Activated naive CD8-positive, alpha-beta T cell (primary cell): ENCODE measurements around the gene ZNF185.
"Not testable (repeated sequence)": the region's sequence is repeated elsewhere in the genome, so short reads cannot be mapped to it uniquely, and the experiment has no call there.

ENCODE experiments used
- H3K27ac Mint-ChIP-seq: one replicate; pipeline ENCODE4 v1.8.0; 2021; ENCODE audit warnings: mixed read lengths
- H3K27me3 Mint-ChIP-seq: one replicate; pipeline ENCODE4 v1.8.0; 2021; ENCODE audit warnings: mixed read lengths
- H3K36me3 Mint-ChIP-seq: one replicate; pipeline ENCODE4 v1.8.0; 2021; ENCODE audit warnings: mixed read lengths
- H3K4me1 Mint-ChIP-seq: one replicate; pipeline ENCODE4 v1.8.0; 2021; ENCODE audit warnings: low read depth, mixed read lengths
- H3K4me3 Mint-ChIP-seq: one replicate; pipeline ENCODE4 v1.8.0; 2021; ENCODE audit warnings: mild to moderate bottlenecking, mixed read lengths
- H3K9me3 Mint-ChIP-seq: one replicate; pipeline ENCODE4 v1.8.0; 2021; ENCODE audit warnings: low read depth, mixed read lengths

ZNF185 gene

GRCh38 chrX:152902502-152902820 is 4.6 kb downstream of the ZNF185 start:
- Mint-ChIP-seq H3K27me3 (peaks cover 2% of the 10 kb centered on the region), H3K27ac (no peak overlapping the region), H3K4me3 (no peak overlapping the region), H3K9me3 (no peaks in the 10 kb centered on the region), H3K36me3 (no peaks in the 10 kb centered on the region), H3K4me1 (no peaks in the 10 kb centered on the region)

- H3K27me3 Mint-ChIP-seq = peaks cover 2% of the 10 kb centered on the region
- no peaks in the 10 kb centered on the region for H3K4me1 Mint-ChIP-seq
- H3K27ac Mint-ChIP-seq = no peak overlapping the region
- H3K9me3 Mint-ChIP-seq = no peaks in the 10 kb centered on the region
- H3K36me3 Mint-ChIP-seq = no peaks in the 10 kb centered on the region
- no peak overlapping the region for H3K4me3 Mint-ChIP-seq
These were observed 5.7 kb downstream of the ZNF185 start for GRCh38 chrX:152903589-152903988.

GRCh38 chrX:152904151-152905080 is 6.5 kb downstream of the ZNF185 start:
- no peak overlapping the region for H3K4me3 Mint-ChIP-seq
- no peak overlapping the region for H3K27ac Mint-ChIP-seq
- H3K9me3 Mint-ChIP-seq = no peaks in the 10 kb centered on the region
- peaks cover 2% of the 10 kb centered on the region for H3K27me3 Mint-ChIP-seq
- H3K4me1 Mint-ChIP-seq = no peaks in the 10 kb centered on the region
- H3K36me3 Mint-ChIP-seq = no peaks in the 10 kb centered on the region

- H3K27ac Mint-ChIP-seq = no peak overlapping the region
- H3K4me1 Mint-ChIP-seq = no peaks in the 10 kb centered on the region
These were observed 7.2 kb downstream of the ZNF185 start for GRCh38 chrX:152905081-152905420.

GRCh38 chrX:152907084-152907651 is 9.3 kb downstream of the ZNF185 start:
- Mint-ChIP-seq H3K9me3 (no peaks in the 10 kb centered on the region), H3K27me3 (peaks cover 2% of the 10 kb centered on the region), H3K4me1 (no peaks in the 10 kb centered on the region), H3K36me3 (no peaks in the 10 kb centered on the region), H3K27ac (no peak overlapping the region), H3K4me3 (no peak overlapping the region)

More at GRCh38 chrX:152905081-152905420, 7.2 kb downstream of the ZNF185 start:
- H3K9me3 Mint-ChIP-seq = no peaks in the 10 kb centered on the region
- H3K27me3 Mint-ChIP-seq = peaks cover 2% of the 10 kb centered on the region
- no peak overlapping the region for H3K4me3 Mint-ChIP-seq
- H3K36me3 Mint-ChIP-seq = no peaks in the 10 kb centered on the region

- Mint-ChIP-seq H3K4me1 (no peaks in the 10 kb centered on the region), H3K4me3 (no peak overlapping the region), H3K36me3 (no peaks in the 10 kb centered on the region), H3K9me3 (no peaks in the 10 kb centered on the region), H3K27me3 (peaks cover 2% of the 10 kb centered on the region), H3K27ac (no peak overlapping the region)
These were observed 10.6 kb downstream of the ZNF185 start for GRCh38 chrX:152908486-152908885.

- not testable (repeated sequence) for H3K27ac Mint-ChIP-seq, H3K36me3 Mint-ChIP-seq, H3K9me3 Mint-ChIP-seq, H3K4me1 Mint-ChIP-seq, H3K4me3 Mint-ChIP-seq, H3K27me3 Mint-ChIP-seq
These were observed 12.2 kb downstream of the ZNF185 start for GRCh38 chrX:152910018-152910417.

- no peak overlapping the region for H3K27ac Mint-ChIP-seq
- no peak overlapping the region for H3K4me3 Mint-ChIP-seq
- H3K9me3 Mint-ChIP-seq = no peaks in the 10 kb centered on the region
- no peaks in the 10 kb centered on the region for H3K4me1 Mint-ChIP-seq
- H3K36me3 Mint-ChIP-seq = no peaks in the 10 kb centered on the region
- H3K27me3 Mint-ChIP-seq = peaks cover under 1% of the 10 kb centered on the region
These were observed 14.2 kb downstream of the ZNF185 start for GRCh38 chrX:152912106-152912505.

- H3K27ac Mint-ChIP-seq = no peak overlapping the region
- H3K9me3 Mint-ChIP-seq = no peaks in the 10 kb centered on the region
- H3K27me3 Mint-ChIP-seq = no peaks in the 10 kb centered on the region
- H3K4me1 Mint-ChIP-seq = no peaks in the 10 kb centered on the region
- H3K36me3 Mint-ChIP-seq = no peaks in the 10 kb centered on the region
- H3K4me3 Mint-ChIP-seq = no peak overlapping the region
These were observed 14.8 kb downstream of the ZNF185 start for GRCh38 chrX:152912641-152913040.

GRCh38 chrX:152913346-152913745 is 15.5 kb downstream of the ZNF185 start:
- Mint-ChIP-seq H3K27ac (no peak overlapping the region), H3K9me3 (no peaks in the 10 kb centered on the region), H3K4me3 (no peak overlapping the region), H3K4me1 (no peaks in the 10 kb centered on the region), H3K36me3 (no peaks in the 10 kb centered on the region), H3K27me3 (no peaks in the 10 kb centered on the region)

- no peaks in the 10 kb centered on the region for H3K9me3 Mint-ChIP-seq
- H3K27me3 Mint-ChIP-seq = no peaks in the 10 kb centered on the region
- H3K27ac Mint-ChIP-seq = no peak overlapping the region
- H3K36me3 Mint-ChIP-seq = no peaks in the 10 kb centered on the region
- H3K4me1 Mint-ChIP-seq = peaks cover 1% of the 10 kb centered on the region
- H3K4me3 Mint-ChIP-seq = no peak overlapping the region
These were observed 16.0 kb downstream of the ZNF185 start for GRCh38 chrX:152913910-152914309.

GRCh38 chrX:152915541-152916241 is 17.8 kb downstream of the ZNF185 start:
- H3K9me3 Mint-ChIP-seq = no peaks in the 10 kb centered on the region
- no peak overlapping the region for H3K4me3 Mint-ChIP-seq
- H3K4me1 Mint-ChIP-seq = peaks cover 1% of the 10 kb centered on the region
- H3K27me3 Mint-ChIP-seq = no peaks in the 10 kb centered on the region
- no peak overlapping the region for H3K27ac Mint-ChIP-seq
- no peaks in the 10 kb centered on the region for H3K36me3 Mint-ChIP-seq

- H3K4me3 Mint-ChIP-seq = no peak overlapping the region
- no peaks in the 10 kb centered on the region for H3K36me3 Mint-ChIP-seq
- no peaks in the 10 kb centered on the region for H3K9me3 Mint-ChIP-seq
- no peaks in the 10 kb centered on the region for H3K27me3 Mint-ChIP-seq
- H3K4me1 Mint-ChIP-seq = peaks cover 10% of the 10 kb centered on the region
- no peak overlapping the region for H3K27ac Mint-ChIP-seq
These were observed 20.1 kb downstream of the ZNF185 start for GRCh38 chrX:152917656-152918579.

GRCh38 chrX:152918707-152919106 is 20.8 kb downstream of the ZNF185 start:
- Mint-ChIP-seq H3K36me3 (no peaks in the 10 kb centered on the region), H3K9me3 (no peaks in the 10 kb centered on the region), H3K4me1 (peaks cover 17% of the 10 kb centered on the region), H3K27me3 (no peaks in the 10 kb centered on the region), H3K27ac (no peak overlapping the region), H3K4me3 (no peak overlapping the region)
